ENCODE results near the gene SURF4. TPM values are rescaled to one million over a fixed set of nuclear protein-coding genes. Genes with fewer than 3 reads are reported as not detected.

The SURF4 gene
- polyA plus RNA-seq, 6 donors from 2014 or later = 76.2 to 99.5 (median 82.9) TPM

DNA sequence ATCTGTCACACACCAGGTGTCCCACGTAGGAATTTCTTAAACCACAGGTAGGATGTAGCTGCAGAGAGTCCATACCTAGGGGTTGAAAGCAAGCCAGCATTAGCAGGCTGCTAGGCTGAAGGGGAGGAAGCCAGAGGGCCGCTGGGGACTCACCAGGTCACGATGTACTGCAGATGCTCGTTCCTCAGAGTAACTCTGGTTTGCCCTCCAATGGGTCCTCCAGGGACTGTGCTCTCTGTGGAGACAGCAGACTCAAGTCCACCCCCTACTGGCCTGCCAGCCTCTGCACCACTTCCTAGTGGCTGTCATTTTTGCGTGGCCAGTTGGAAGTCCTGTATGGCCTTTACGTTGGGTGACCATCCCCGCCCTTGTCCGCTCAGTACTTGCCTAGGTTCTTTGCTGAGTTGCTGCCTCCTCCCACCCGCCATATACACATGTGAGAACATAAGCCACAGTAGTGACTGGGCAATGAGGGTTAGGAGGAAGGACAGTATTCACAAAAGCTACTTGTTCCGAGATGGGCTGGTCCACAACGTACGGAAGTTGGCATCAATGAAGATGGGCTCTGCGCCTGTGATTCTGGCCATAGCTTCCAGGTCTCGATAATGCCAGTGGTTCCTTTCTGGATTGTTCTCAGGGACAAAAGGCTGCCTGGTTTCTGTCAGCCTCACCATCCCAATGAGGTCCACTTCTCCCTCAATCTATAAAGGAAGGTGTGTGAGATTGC, 23.8 kb downstream of the SURF4 start:
- Mint-ChIP-seq H3K27ac (peak overlapping the region in 3 of 6 donors; percentile 33 to 50 (median 37)), H3K9me3 (no peaks in the 10 kb centered on the region), H3K4me3 (peak overlapping the region in 2 of 8 donors; percentile 55 to 95), H3K27me3 (no peaks in the 10 kb centered on the region), H3K4me1 (peaks cover 21 to 47% (median 30%) of the 10 kb centered on the region in 3 donors), H3K36me3 (peaks cover 9 to 10% of the 10 kb centered on the region in 2 donors)
- no peak for DNase-seq
- ATAC-seq (ENCODE audit: low read depth in 2 of 2) = no peak

- DNase-seq = no peak
- Mint-ChIP-seq H3K27ac (peak overlapping the region in 1 of 6 donors; percentile 70), H3K4me1 (peaks cover 27 to 50% (median 35%) of the 10 kb centered on the region in 3 donors), H3K36me3 (peaks cover 9 to 10% of the 10 kb centered on the region in 2 donors), H3K27me3 (no peaks in the 10 kb centered on the region), H3K9me3 (no peaks in the 10 kb centered on the region), H3K4me3 (peak overlapping the region in 2 of 8 donors; percentile 74 to 95)
- no peak for ATAC-seq (ENCODE audit: low read depth in 2 of 2)
Measured at GRCh38 chr9:133351526-133351907, 24.3 kb downstream of the SURF4 start.

- ATAC-seq (ENCODE audit: low read depth in 2 of 2) = no peak
- H3K9me3 Mint-ChIP-seq = no peaks in the 10 kb centered on the region
- no peak for DNase-seq
- peak overlapping the region in 7 of 8 donors; percentile 5 to 100 (median 95) for H3K4me3 Mint-ChIP-seq
- peaks cover 33 to 49% (median 43%) of the 10 kb centered on the region in 3 donors for H3K4me1 Mint-ChIP-seq
- H3K27ac Mint-ChIP-seq = peak overlapping the region in 2 of 6 donors; percentile 67 to 97
- H3K27me3 Mint-ChIP-seq = no peaks in the 10 kb centered on the region
- H3K36me3 Mint-ChIP-seq = peaks cover 9 to 10% of the 10 kb centered on the region in 2 donors
Measured at GRCh38 chr9:133349965-133350616, 25.8 kb downstream of the SURF4 start.

DNA sequence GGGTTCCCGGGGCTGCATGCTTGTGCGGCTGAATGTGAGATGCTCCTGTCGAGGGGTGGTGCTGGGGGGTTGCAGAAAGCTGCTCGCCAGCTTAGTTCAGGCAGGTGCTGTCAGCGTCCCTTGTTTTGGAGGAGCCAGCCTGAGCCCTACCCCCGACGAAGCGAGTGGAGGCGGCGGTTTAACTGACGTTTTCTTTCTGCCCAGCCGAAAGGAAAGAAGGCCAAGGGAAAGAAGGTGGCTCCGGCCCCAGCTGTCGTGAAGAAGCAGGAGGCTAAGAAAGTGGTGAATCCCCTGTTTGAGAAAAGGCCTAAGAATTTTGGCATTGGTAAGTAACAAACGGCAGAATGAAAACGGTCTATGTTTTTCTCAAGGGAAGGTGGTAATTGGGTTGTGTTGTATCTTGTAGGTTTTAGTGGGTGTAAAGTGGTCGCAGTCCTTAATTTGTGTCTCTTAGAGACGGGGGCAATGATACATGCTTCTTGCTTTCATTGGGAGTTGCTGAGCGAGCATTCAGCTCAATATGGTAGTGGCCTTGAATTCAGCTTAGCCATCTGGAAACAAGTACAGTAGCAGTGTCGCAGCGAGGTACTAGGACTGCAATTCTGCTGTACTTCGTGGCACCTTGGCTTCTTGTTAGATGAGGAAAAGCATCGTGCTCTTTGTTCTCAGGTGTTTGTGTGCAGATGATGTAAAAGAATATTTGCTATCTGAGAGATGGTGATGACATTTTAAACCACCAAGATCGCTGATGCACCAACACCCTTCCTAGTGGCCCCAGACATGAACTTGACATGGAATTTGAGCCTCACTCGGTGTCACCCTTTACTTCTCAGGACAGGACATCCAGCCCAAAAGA, 26.9 kb downstream of the SURF4 start:
- H3K36me3 Mint-ChIP-seq = peaks cover 9 to 10% of the 10 kb centered on the region in 2 donors
- no peak for DNase-seq
- ATAC-seq (ENCODE audit: low read depth in 2 of 2) = no peak

DNA sequence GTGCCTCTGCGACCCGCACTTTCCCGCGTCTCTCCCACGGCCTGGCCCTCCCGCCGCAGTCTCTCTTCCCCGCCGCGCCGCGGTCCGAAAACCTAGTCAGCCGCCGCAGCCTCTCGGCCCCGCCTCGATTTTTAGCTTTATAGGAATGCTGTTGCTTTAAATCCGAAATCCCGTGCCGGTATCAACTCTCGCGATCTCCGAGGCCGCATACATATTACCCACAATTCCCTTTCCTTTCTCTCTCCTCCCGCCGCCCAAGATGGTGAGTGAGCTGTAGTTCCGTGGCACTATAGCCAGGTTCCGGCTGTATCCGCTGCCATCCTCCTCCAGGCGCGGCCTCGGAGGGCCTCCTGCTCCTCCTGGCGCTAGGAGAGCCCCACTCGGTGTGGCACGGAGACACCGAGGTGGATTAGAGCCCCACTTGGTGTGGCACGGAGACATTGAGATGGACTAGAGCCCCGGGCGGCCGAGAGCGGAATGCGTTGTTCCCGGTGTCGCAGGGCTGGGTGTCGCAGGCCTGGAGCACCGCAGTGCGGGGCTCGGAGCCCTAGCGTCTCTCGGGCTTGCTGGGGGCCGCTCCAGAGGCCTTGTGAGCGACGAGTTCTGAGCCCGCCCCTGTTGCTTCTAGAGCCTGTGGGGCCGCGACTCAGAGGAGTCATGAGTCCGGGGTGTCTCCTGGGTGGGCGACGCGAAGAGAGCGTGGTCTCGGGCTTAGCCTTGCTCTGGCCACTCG, 27.7 kb downstream of the SURF4 start, which contains the start of the genes MED22 and RPL7A:
Gene MED22, minus strand, starts transcription at position 147 of the 733 bp plus-strand sequence. CDS start 1,469 bp downstream, outside the sequence.
Gene RPL7A, plus strand, starts transcription at position 234 of the 733 bp plus-strand sequence. Its CDS starts 26 bp downstream, at position 260.
- Mint-ChIP-seq H3K27ac (peak within 1 kb of the TSS; percentile 97 to 100 (median 99)), H3K4me1 (peaks cover 31 to 44% (median 43%) of the 10 kb centered on the region in 3 donors), H3K4me3 (peak within 1 kb of the TSS; percentile 92 to 100 (median 99)), H3K9me3 (no peaks in the 10 kb centered on the region), H3K36me3 (peaks cover 5 to 10% of the 10 kb centered on the region in 2 donors), H3K27me3 (no peaks in the 10 kb centered on the region)
- DNase-seq = peak; percentile 91
- ATAC-seq (ENCODE audit: low read depth in 2 of 2) = peak; percentile 82 to 84

More for the DNA sequence above, 26.9 kb downstream of the SURF4 start:
- Mint-ChIP-seq H3K4me3 (peak overlapping the region; percentile 92 to 100 (median 99)), H3K27ac (peak overlapping the region; percentile 97 to 100 (median 99)), H3K27me3 (no peaks in the 10 kb centered on the region), H3K4me1 (peaks cover 33 to 47% (median 43%) of the 10 kb centered on the region in 3 donors), H3K9me3 (no peaks in the 10 kb centered on the region)

- Mint-ChIP-seq H3K27ac (peak overlapping the region; percentile 97 to 100 (median 99)), H3K9me3 (no peaks in the 10 kb centered on the region), H3K27me3 (no peaks in the 10 kb centered on the region), H3K4me3 (peak overlapping the region; percentile 92 to 100 (median 99)), H3K4me1 (peaks cover 27 to 46% (median 40%) of the 10 kb centered on the region in 3 donors), H3K36me3 (peaks cover 0 to 10% of the 10 kb centered on the region in 2 donors)
- DNase-seq = no peak
- ATAC-seq (ENCODE audit: low read depth in 2 of 2) = peak; percentile 58 to 61
Measured at GRCh38 chr9:133347515-133347984, 28.3 kb downstream of the SURF4 start.

DNA sequence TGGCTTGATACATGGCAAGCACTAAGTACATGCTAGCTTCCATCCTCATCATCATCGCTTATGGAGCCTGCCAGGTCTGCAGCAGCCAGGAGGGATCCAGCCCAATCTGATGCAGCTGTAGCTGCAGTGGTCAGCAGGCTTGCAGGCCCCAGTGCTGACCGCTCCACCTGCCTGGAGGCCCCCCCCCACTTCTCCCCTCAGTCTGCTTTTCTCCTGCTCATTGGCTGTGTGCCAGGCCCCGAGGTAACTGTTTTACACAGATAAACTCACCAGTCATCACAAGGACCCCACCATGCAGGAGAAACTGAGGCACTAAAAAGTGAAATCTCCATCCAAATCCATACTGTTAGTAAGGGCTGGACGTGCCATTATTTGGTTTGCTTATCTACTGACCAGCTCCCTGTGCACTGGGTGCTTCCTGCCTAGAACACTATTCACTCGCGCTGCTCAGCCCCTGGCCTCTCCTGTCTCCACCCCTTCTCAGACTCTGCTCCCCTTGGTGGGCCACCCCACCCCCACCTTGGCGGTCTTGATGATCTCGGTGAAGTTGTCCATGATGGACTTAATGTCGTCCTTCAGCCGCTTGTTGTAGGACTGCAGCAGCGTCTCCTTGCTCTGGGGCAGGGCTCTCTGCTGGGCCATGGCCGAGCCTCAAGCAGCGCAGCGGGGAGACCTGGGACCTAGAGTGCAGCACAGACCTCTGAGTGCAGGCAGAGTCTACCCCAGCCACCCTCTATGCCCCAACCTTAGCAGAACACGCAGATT, 29.7 kb downstream of the SURF4 start:
- Mint-ChIP-seq H3K9me3 (no peaks in the 10 kb centered on the region), H3K27ac (peak overlapping the region; percentile 88 to 99 (median 97)), H3K4me1 (peaks cover 39 to 60% (median 48%) of the 10 kb centered on the region in 3 donors), H3K4me3 (peak overlapping the region; percentile 92 to 100 (median 99)), H3K27me3 (no peaks in the 10 kb centered on the region), H3K36me3 (peaks cover 7% of the 10 kb centered on the region in 2 donors)
- no peak for ATAC-seq (ENCODE audit: low read depth in 2 of 2)
- DNase-seq = no peak

GRCh38 chr9:133345596-133345995, 30.3 kb downstream of the SURF4 start:
- Mint-ChIP-seq H3K4me3 (peak overlapping the region in 7 of 8 donors; percentile 8 to 100 (median 95)), H3K9me3 (no peaks in the 10 kb centered on the region)

DNA sequence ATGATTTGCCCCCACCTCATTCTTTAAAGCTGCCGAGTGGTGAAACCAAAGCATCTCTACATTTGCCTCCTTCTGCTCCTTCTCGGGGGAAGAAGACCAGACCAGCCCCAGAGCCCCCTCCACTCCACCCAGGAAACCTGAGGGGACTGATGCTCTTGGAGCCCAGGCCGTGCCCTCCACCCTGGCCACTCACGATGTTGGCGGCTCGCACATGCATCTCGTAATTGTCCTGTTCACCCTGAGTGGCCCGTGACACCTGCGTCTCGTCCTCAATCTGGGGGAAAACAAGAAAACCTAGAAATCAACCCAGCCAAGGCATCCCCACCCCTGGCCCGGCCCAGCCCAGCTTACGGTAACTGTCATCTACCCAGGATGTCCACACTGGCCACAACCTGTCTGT, 30.9 kb downstream of the SURF4 start:
- H3K36me3 Mint-ChIP-seq = peaks cover 17 to 18% of the 10 kb centered on the region in 2 donors
- H3K4me1 Mint-ChIP-seq = peaks cover 50 to 72% (median 57%) of the 10 kb centered on the region in 3 donors
- no peaks in the 10 kb centered on the region for H3K27me3 Mint-ChIP-seq
- H3K27ac Mint-ChIP-seq = peak overlapping the region in 4 of 6 donors; percentile 30 to 58 (median 50)
- H3K9me3 Mint-ChIP-seq = peaks cover 0 to 4% (median 0%) of the 10 kb centered on the region in 7 donors
- ATAC-seq (ENCODE audit: low read depth in 2 of 2) (no peak), DNase-seq (no peak)
- H3K4me3 Mint-ChIP-seq = peak overlapping the region in 3 of 8 donors; percentile 29 to 95 (median 61)

More at GRCh38 chr9:133345596-133345995, 30.3 kb downstream of the SURF4 start:
- no peak for DNase-seq
- peaks cover 43 to 66% (median 54%) of the 10 kb centered on the region in 3 donors for H3K4me1 Mint-ChIP-seq
- no peaks in the 10 kb centered on the region for H3K27me3 Mint-ChIP-seq
- H3K27ac Mint-ChIP-seq = peak overlapping the region in 1 of 6 donors; percentile 97
- H3K36me3 Mint-ChIP-seq = peaks cover 11 to 12% of the 10 kb centered on the region in 2 donors
- ATAC-seq (ENCODE audit: low read depth in 2 of 2) = no peak

GRCh38 chr9:133344071-133344470, 31.8 kb downstream of the SURF4 start:
- Mint-ChIP-seq H3K4me3 (peak overlapping the region in 2 of 8 donors; percentile 75 to 95), H3K27ac (peak overlapping the region in 1 of 6 donors; percentile 49), H3K9me3 (peaks cover 0 to 10% (median 0%) of the 10 kb centered on the region in 7 donors), H3K27me3 (no peaks in the 10 kb centered on the region), H3K4me1 (peaks cover 57 to 75% (median 58%) of the 10 kb centered on the region in 3 donors), H3K36me3 (peaks cover 22 to 26% of the 10 kb centered on the region in 2 donors)
- no peak for ATAC-seq (ENCODE audit: low read depth in 2 of 2)
- no peak for DNase-seq

GRCh38 chr9:133342570-133342969, 33.3 kb downstream of the SURF4 start:
- Mint-ChIP-seq H3K4me1 (peaks cover 53 to 70% (median 60%) of the 10 kb centered on the region in 3 donors), H3K27ac (peak overlapping the region in 2 of 6 donors; percentile 91), H3K9me3 (peaks cover 0 to 10% (median 0%) of the 10 kb centered on the region in 7 donors), H3K4me3 (peak overlapping the region in 1 of 8 donors; percentile 63), H3K36me3 (peaks cover 22 to 30% of the 10 kb centered on the region in 2 donors), H3K27me3 (no peaks in the 10 kb centered on the region)
- ATAC-seq (ENCODE audit: low read depth in 2 of 2) = no peak
- no peak for DNase-seq

Data from naive B cell (primary cell).